Neural cell (in vitro differentiated cells): ENCODE data around the gene SND1. TPM values are rescaled to one million over a fixed set of nuclear protein-coding genes. Genes with fewer than 3 reads are reported as not detected.

Experiments
- H2AFZ ChIP-seq: fragments of 200-600, 300-800 bp; sonication (generic), shearing (Covaris generic); 2 replicates; pipeline ENCODE4 v1.6.0; 2014; ENCODE audit warnings: low read depth, mild to moderate bottlenecking, antibody characterized with exemption, low read length, moderate library complexity
- H3F3A ChIP-seq: fragments of 200-600 bp; shearing (Covaris generic); 2 replicates; pipeline ENCODE4 v1.6.1; 2016; ENCODE audit warnings: mild to moderate bottlenecking, moderate library complexity, mixed read lengths, antibody characterized with exemption, low read length; ENCODE audit not compliant: insufficient read depth, poor library complexity, severe bottlenecking
- H3K27ac ChIP-seq: fragments of 200-600, 300-800 bp; sonication (generic), shearing (Covaris generic); 2 replicates; pipeline ENCODE4 v1.5.1; 2014; ENCODE audit warnings: mild to moderate bottlenecking, low read length, moderate library complexity
- H3K27me3 ChIP-seq: fragments of 300-800, 200-600 bp; sonication (generic), shearing (Covaris generic); 2 replicates; pipeline ENCODE4 v1.6.0; 2014; ENCODE audit warnings: mild to moderate bottlenecking, low read depth, low read length, moderate library complexity; ENCODE audit not compliant: insufficient read depth
- H3K36me3 ChIP-seq: fragments of 300-800, 200-600 bp; sonication (generic), shearing (Covaris generic); 2 replicates; pipeline ENCODE4 v1.5.1; 2014; ENCODE audit warnings: mild to moderate bottlenecking, antibody characterized with exemption, low read length, moderate library complexity; ENCODE audit not compliant: insufficient read depth
- H3K4me2 ChIP-seq: fragments of 300-800, 200-600 bp; sonication (generic), shearing (Covaris generic); 2 replicates; pipeline ENCODE4 v1.6.0; 2014; ENCODE audit warnings: mild to moderate bottlenecking, low read length
- H3K4me3 ChIP-seq: fragments of 300-800, 200-600 bp; sonication (generic), shearing (Covaris generic); 2 replicates; pipeline ENCODE4 v1.5.1; 2014; ENCODE audit warnings: mild to moderate bottlenecking, low read length, moderate library complexity
- H3K79me2 ChIP-seq: fragments of 200-600 bp; shearing (Covaris generic); replicated peaks from 2 replicates; pipeline ENCODE4 v1.6.0; 2014; ENCODE audit warnings: mild to moderate bottlenecking, low read length, moderate library complexity; ENCODE audit not compliant: insufficient read depth
- H3K9ac ChIP-seq: fragments of 300-800, 200-600 bp; sonication (generic), shearing (Covaris generic); 2 replicates; pipeline ENCODE4 v1.6.1; 2016; ENCODE audit warnings: mild to moderate bottlenecking, low read length, mixed read lengths
- H3K9me2 ChIP-seq: fragments of 200-600 bp; shearing (Covaris generic); 2 replicates; pipeline ENCODE4 v1.6.1; 2016; ENCODE audit warnings: mild to moderate bottlenecking, low read length, mixed read lengths; ENCODE audit not compliant: insufficient read depth
- H3K9me3 ChIP-seq: fragments of 200-600, 300-800 bp; sonication (generic), shearing (Covaris generic); 2 replicates; pipeline ENCODE4 v1.6.1; 2016; ENCODE audit warnings: mild to moderate bottlenecking, mixed run types, low read length, moderate library complexity, mixed read lengths
- H4K20me1 ChIP-seq: fragments of 200-600 bp; shearing (Covaris generic); 2 replicates; pipeline ENCODE4 v1.6.1; 2016; ENCODE audit warnings: mild to moderate bottlenecking, mixed run types; ENCODE audit not compliant: insufficient read depth
- CTCF ChIP-seq: fragments of 450-650 bp; IDR thresholded peaks from 2 replicates; pipeline ENCODE4 v1.5.1; 2014; ENCODE audit warnings: antibody characterized with exemption, mild to moderate bottlenecking, moderate library complexity; ENCODE audit not compliant: poor library complexity, severe bottlenecking
- EP300 ChIP-seq: fragments of 450-650 bp; conservative IDR thresholded peaks from 2 replicates; pipeline ENCODE4 v1.6.1; 2014; ENCODE audit warnings: antibody characterized with exemption, mild to moderate bottlenecking, moderate library complexity; ENCODE audit not compliant: poor library complexity, severe bottlenecking
- EZH2 ChIP-seq: fragments of 200-600, 300-800 bp; shearing (Covaris generic), sonication (generic); IDR thresholded peaks from 2 replicates; pipeline ENCODE4 v1.6.1; 2014; ENCODE audit warnings: antibody characterized with exemption, low read length, borderline replicate concordance, mild to moderate bottlenecking; ENCODE audit not compliant: insufficient read depth, poor library complexity, severe bottlenecking
- MXI1 ChIP-seq: fragments of 450-650 bp; conservative IDR thresholded peaks from 2 replicates; pipeline ENCODE4 v1.6.1; 2014; ENCODE audit warnings: antibody characterized with exemption, mild to moderate bottlenecking; ENCODE audit not compliant: poor library complexity, severe bottlenecking
- POLR2AphosphoS5 ChIP-seq: IDR thresholded peaks from 2 replicates; pipeline ENCODE4 v1.6.1; 2012
- RAD21 ChIP-seq: fragments of 450-650 bp; conservative IDR thresholded peaks from 2 replicates; pipeline ENCODE4 v1.6.1; 2014; ENCODE audit warnings: antibody characterized with exemption, mild to moderate bottlenecking, moderate library complexity
- SMC3 ChIP-seq: fragments of 450-650 bp; conservative IDR thresholded peaks from 2 replicates; pipeline ENCODE4 v1.6.1; 2014; ENCODE audit warnings: antibody characterized with exemption, mild to moderate bottlenecking, moderate library complexity; ENCODE audit not compliant: poor library complexity
- TAF1 ChIP-seq: IDR thresholded peaks from 2 replicates; pipeline ENCODE4 v1.6.1; 2012; ENCODE audit warnings: low read depth
- polyA plus RNA-seq: library from polyadenylated mRNA; depleted of rRNA; stranded (reverse); fragments of >200 nt; gene quantifications from 2 replicates; pipeline ENCODE4 v1.2.3, GENCODE V29; 2014
- TF ChIP-seq, protein P1 (sequence below): IDR thresholded peaks from 2 replicates; pipeline ENCODE4 v1.6.1; 2012; ENCODE audit warnings: borderline replicate concordance

The SND1 gene
- polyA plus RNA-seq, 1 donor from 2014 or later, result 37.4 TPM

DNA sequence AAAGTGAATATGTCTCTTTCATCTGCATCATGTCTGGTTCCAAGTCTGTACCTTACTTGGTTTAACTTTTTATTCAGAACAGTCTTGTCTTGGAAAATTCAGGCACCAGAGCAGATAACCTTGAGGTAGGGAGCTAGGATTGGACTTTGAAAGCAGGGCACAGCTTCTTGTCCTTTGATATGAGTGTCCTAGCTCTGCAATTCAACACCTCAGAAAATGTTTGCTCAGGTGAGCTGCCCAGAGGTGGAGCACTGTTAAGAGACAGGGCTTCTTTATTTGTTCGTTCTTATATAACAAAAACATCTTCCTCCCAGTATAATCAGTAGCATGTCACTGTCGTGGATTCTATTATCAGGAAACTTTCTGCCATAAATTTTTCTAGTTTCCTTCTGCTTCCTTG is 260.9 kb downstream of the SND1 start:
- H3K9me2 ChIP-seq, result no peaks in the 10 kb centered on the region
- no peak overlapping the region for H3K4me2 ChIP-seq
- TF ChIP-seq MXI1, result no peak
- TF ChIP-seq EZH2, result no peak
- no peak for TF ChIP-seq EP300
- TF ChIP-seq POLR2AphosphoS5, result no peak
- TF ChIP-seq RAD21, result no peak
- TF ChIP-seq, protein P1, sequence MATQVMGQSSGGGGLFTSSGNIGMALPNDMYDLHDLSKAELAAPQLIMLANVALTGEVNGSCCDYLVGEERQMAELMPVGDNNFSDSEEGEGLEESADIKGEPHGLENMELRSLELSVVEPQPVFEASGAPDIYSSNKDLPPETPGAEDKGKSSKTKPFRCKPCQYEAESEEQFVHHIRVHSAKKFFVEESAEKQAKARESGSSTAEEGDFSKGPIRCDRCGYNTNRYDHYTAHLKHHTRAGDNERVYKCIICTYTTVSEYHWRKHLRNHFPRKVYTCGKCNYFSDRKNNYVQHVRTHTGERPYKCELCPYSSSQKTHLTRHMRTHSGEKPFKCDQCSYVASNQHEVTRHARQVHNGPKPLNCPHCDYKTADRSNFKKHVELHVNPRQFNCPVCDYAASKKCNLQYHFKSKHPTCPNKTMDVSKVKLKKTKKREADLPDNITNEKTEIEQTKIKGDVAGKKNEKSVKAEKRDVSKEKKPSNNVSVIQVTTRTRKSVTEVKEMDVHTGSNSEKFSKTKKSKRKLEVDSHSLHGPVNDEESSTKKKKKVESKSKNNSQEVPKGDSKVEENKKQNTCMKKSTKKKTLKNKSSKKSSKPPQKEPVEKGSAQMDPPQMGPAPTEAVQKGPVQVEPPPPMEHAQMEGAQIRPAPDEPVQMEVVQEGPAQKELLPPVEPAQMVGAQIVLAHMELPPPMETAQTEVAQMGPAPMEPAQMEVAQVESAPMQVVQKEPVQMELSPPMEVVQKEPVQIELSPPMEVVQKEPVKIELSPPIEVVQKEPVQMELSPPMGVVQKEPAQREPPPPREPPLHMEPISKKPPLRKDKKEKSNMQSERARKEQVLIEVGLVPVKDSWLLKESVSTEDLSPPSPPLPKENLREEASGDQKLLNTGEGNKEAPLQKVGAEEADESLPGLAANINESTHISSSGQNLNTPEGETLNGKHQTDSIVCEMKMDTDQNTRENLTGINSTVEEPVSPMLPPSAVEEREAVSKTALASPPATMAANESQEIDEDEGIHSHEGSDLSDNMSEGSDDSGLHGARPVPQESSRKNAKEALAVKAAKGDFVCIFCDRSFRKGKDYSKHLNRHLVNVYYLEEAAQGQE, result no peak
- no peak for TF ChIP-seq CTCF
- TF ChIP-seq TAF1, result no peak
- no peak for TF ChIP-seq SMC3
- no peaks in the 10 kb centered on the region for H3F3A ChIP-seq
- H3K79me2 ChIP-seq, result no peaks in the 10 kb centered on the region
- no peak overlapping the region for H3K27ac ChIP-seq
- H3K4me3 ChIP-seq, result no peak overlapping the region
- H3K36me3 ChIP-seq, result no peaks in the 10 kb centered on the region
- no peak overlapping the region for H3K9ac ChIP-seq
- H3K9me3 ChIP-seq, result no peaks in the 10 kb centered on the region
- H4K20me1 ChIP-seq, result no peaks in the 10 kb centered on the region
- no peak overlapping the region for H2AFZ ChIP-seq
- no peaks in the 10 kb centered on the region for H3K27me3 ChIP-seq

DNA sequence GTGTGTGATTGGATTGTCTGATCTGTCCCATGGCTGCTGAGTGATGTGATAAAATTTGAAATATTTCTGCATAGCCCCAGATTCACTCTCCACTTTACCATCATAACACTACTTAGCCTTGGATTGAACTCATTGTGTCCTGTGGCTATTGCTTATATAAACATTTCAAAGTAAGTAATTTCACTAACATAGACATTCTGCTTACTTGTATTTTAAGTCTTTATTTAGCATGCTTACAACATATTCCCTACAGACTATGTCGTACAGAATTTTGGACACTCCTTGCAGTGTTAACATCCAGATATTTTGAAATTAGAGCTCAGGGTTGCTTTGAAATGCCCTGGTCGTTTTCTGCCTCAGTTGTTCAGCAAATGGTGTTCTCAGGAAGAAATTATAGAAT is 261.7 kb downstream of the SND1 start:
- Histone ChIP-seq H3K9ac (no peak overlapping the region), H3K79me2 (no peaks in the 10 kb centered on the region), H3F3A (no peaks in the 10 kb centered on the region), H3K27me3 (no peaks in the 10 kb centered on the region), H3K9me2 (no peaks in the 10 kb centered on the region), H3K4me2 (no peak overlapping the region), H3K4me3 (no peak overlapping the region), H2AFZ (no peak overlapping the region), H3K36me3 (no peaks in the 10 kb centered on the region), H3K27ac (no peak overlapping the region), H4K20me1 (no peaks in the 10 kb centered on the region), H3K9me3 (no peaks in the 10 kb centered on the region)
- no peak for TF ChIP-seq SMC3
- no peak for TF ChIP-seq TAF1
- TF ChIP-seq, protein P1, result no peak
- TF ChIP-seq POLR2AphosphoS5, result no peak
